ENCODE measurements around the gene HES7. TPM values are rescaled to one million over a fixed set of nuclear protein-coding genes. Genes with fewer than 3 reads are reported as not detected.

The HES7 gene
- total RNA-seq, 1 experiment from 2014 or later = 0.33 TPM

- Histone ChIP-seq H3K9me3 (ENCODE audit: control insufficient read depth, low read depth, low read length) (no peaks in the 10 kb centered on the region), H2BK120ac (ENCODE audit: low read depth, low read length, poor library complexity, severe bottlenecking) (no peak overlapping the region), H3K23me2 (ENCODE audit: insufficient read length, low read depth, low read length, poor library complexity, severe bottlenecking) (peaks cover 6% of the 10 kb centered on the region), H3K56ac (ENCODE audit: insufficient read length, low read depth, low read length) (no peak overlapping the region), H3K14ac (ENCODE audit: insufficient read depth, low read length) (no peak overlapping the region), H3K4me2 (ENCODE audit: insufficient read depth, insufficient read length, low read length) (no peak overlapping the region), H3K9ac (ENCODE audit: extremely low read depth, insufficient read length, low read length) (no peak overlapping the region), H3K27me3 (ENCODE audit: insufficient read depth, low read length) (peaks cover 4% of the 10 kb centered on the region; the same call in 1 of the 2 replicates), H3K27ac (ENCODE audit: insufficient read length, low read depth, low read length) (no peak overlapping the region), H4K91ac (ENCODE audit: insufficient read length, low read depth, low read length) (no peak overlapping the region), H2AFZ (ENCODE audit: low read length) (no peak overlapping the region), H3K23ac (ENCODE audit: insufficient read length, low read depth, low read length) (no peak overlapping the region), H2BK15ac (ENCODE audit: low read depth, low read length) (no peak overlapping the region), H3K4me1 (ENCODE audit: insufficient read depth, low read length) (no peaks in the 10 kb centered on the region), H3K4ac (ENCODE audit: low read depth, low read length) (no peak overlapping the region), H2AK5ac (ENCODE audit: insufficient read length, low read length) (no peak overlapping the region), H2BK12ac (ENCODE audit: insufficient read length, low read depth, low read length) (no peak overlapping the region), H3K79me2 (ENCODE audit: insufficient read depth, low read length) (no peaks in the 10 kb centered on the region), H4K20me1 (ENCODE audit: control insufficient read depth, insufficient read depth, insufficient read length) (no peaks in the 10 kb centered on the region), H4K8ac (replicated peaks; ENCODE audit: insufficient read length, low read depth, low read length) (no peak overlapping the region), H4K5ac (ENCODE audit: insufficient read length, low read depth, low read length) (no peak overlapping the region), H2BK20ac (ENCODE audit: low read depth, low read length, poor library complexity, severe bottlenecking) (no peak overlapping the region), H3K18ac (ENCODE audit: insufficient read length, low read depth, low read length) (no peak overlapping the region), H3T11ph (ENCODE audit: low read length) (no peak overlapping the region), H3K79me1 (ENCODE audit: insufficient read depth, low read depth, low read length, poor library complexity, severe bottlenecking) (no peaks in the 10 kb centered on the region), H2BK5ac (ENCODE audit: insufficient read length, low read length) (no peak overlapping the region)
- H3K9me3 Mint-ChIP-seq = no peaks in the 10 kb centered on the region
- peaks cover 88% of the 10 kb centered on the region for H3K27me3 Mint-ChIP-seq (ENCODE audit: low read depth)
- H3K4me1 Mint-ChIP-seq = peaks cover 9 to 10% of the 10 kb centered on the region in 2 experiments
- no peak for TF ChIP-seq CTCF (conservative IDR thresholded peaks at IDR 0.05)
- no peak for DNase-seq
- no peak overlapping the region for H3K27ac Mint-ChIP-seq
- no CpG with 5 or more reads among the region's 6 CpGs for WGBS (ENCODE audit: extremely low coverage, insufficient read length, low lambda C conversion rate)
- H3K36me3 Mint-ChIP-seq (ENCODE audit: insufficient read depth in 1 of 3, low read depth in 3 of 3) = no peaks in the 10 kb centered on the region
- peak overlapping the region; percentile 49 to 66; a peak in 4 of 5 replicates for H3K4me3 Mint-ChIP-seq
Measured at GRCh38 chr17:8110907-8111306, 13.0 kb downstream of the HES7 start.

All from H9 (cell line).